WTC11 (cell line): Measurements from ENCODE around the gene GRAMD1A.

Experiments used
- FOXJ3 ChIP-seq: sonication (generic); formaldehyde crosslinking; IDR thresholded peaks from 2 replicates; pipeline ENCODE4 v1.9.0; 2021; ENCODE audit warnings: missing genetic modification reagents, mild to moderate bottlenecking, borderline replicate concordance
- NR1H2 ChIP-seq: sonication (generic); formaldehyde crosslinking; IDR thresholded peaks from 2 replicates; pipeline ENCODE4 v1.9.0; 2021; ENCODE audit warnings: mild to moderate bottlenecking, moderate library complexity, missing genetic modification reagents
- NR3C1 ChIP-seq: sonication (generic); formaldehyde crosslinking; conservative IDR thresholded peaks from 2 replicates; pipeline ENCODE4 v1.8.1; 2023; ENCODE audit warnings: low read depth, mild to moderate bottlenecking, missing genetic modification reagents
- SMAD4 ChIP-seq: sonication (generic); formaldehyde crosslinking; IDR thresholded peaks from 2 replicates; pipeline ENCODE4 v1.8.0; 2022; ENCODE audit warnings: mild to moderate bottlenecking, missing genetic modification reagents
- ZBTB21 ChIP-seq: sonication (generic); formaldehyde crosslinking; IDR thresholded peaks from 2 replicates; pipeline ENCODE4 v1.8.1; 2023; ENCODE audit warnings: mild to moderate bottlenecking, missing genetic modification reagents, borderline replicate concordance
- TF ChIP-seq, protein P1 (sequence below): fragments of 200-600 bp; IDR thresholded peaks from 2 replicates; pipeline ENCODE4 v1.8.0; 2022; ENCODE audit warnings: antibody characterized with exemption

DNA sequence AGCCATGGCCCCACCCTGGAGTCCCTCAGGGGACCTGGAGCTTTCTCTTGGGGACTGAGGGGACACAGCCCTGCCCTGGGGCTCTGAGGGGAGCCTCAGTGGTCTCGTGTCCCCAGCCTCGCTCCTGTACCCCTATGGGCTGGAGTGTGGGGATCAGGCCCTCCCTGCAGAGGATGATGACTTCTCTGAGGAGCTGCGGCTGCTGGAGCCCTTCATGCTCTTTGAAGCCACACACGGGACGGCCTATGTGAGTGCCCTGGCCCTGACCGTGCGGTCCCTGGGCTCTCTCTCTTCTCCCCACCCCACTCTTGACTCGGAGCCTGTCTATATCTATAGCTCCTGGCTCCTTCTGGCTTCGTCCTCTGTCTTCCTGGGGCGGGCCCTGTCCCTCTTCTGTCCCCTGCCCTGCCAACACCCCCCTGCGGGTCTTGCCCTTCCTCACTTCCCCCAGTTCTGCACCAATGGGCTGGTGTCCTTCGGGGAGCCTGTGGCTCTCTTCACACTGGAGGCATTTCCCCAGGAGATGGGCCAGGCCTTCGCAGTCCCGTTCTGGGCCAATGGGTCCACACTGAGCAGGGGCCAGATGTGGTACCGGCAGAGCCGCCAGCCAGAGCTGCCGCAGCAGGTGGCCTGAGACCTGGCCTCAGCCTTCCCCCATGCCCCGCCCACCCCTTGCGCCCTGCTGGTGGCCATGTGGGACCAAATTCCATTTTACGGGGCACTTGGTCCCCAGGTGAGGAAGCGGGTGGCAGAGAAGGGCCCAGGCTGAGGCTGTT, 74.5 kb downstream of the GRAMD1A start:
- TF ChIP-seq ZBTB21 (CRISPR knock-in tag) (no peak), NR1H2 (CRISPR knock-in tag) (no peak), SMAD4 (CRISPR knock-in tag) (no peak), FOXJ3 (no peak), NR3C1 (CRISPR knock-in tag) (no peak)
- TF ChIP-seq, protein P1, sequence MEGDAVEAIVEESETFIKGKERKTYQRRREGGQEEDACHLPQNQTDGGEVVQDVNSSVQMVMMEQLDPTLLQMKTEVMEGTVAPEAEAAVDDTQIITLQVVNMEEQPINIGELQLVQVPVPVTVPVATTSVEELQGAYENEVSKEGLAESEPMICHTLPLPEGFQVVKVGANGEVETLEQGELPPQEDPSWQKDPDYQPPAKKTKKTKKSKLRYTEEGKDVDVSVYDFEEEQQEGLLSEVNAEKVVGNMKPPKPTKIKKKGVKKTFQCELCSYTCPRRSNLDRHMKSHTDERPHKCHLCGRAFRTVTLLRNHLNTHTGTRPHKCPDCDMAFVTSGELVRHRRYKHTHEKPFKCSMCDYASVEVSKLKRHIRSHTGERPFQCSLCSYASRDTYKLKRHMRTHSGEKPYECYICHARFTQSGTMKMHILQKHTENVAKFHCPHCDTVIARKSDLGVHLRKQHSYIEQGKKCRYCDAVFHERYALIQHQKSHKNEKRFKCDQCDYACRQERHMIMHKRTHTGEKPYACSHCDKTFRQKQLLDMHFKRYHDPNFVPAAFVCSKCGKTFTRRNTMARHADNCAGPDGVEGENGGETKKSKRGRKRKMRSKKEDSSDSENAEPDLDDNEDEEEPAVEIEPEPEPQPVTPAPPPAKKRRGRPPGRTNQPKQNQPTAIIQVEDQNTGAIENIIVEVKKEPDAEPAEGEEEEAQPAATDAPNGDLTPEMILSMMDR, result no peak
